H54 (cell line): ENCODE measurements around the gene CPSF4L.

Source experiments
- DNase-seq: peaks from one replicate; pipeline ENCODE4 v3.0.0; 2011; ENCODE audit warnings: low spot score, mixed read lengths; ENCODE audit not compliant: insufficient read length
- FAIRE-seq: peaks from 3 replicates; lab custom pipeline; 2011; peaks lifted over from hg19 to GRCh38; lab: Jason Lieb, UNC
- POLR2A ChIP-seq: IDR thresholded peaks from 2 replicates; pipeline ENCODE4 v1.6.1; 2011; ENCODE audit warnings: low read depth, mild to moderate bottlenecking, low read length

The CPSF4L gene

DNA sequence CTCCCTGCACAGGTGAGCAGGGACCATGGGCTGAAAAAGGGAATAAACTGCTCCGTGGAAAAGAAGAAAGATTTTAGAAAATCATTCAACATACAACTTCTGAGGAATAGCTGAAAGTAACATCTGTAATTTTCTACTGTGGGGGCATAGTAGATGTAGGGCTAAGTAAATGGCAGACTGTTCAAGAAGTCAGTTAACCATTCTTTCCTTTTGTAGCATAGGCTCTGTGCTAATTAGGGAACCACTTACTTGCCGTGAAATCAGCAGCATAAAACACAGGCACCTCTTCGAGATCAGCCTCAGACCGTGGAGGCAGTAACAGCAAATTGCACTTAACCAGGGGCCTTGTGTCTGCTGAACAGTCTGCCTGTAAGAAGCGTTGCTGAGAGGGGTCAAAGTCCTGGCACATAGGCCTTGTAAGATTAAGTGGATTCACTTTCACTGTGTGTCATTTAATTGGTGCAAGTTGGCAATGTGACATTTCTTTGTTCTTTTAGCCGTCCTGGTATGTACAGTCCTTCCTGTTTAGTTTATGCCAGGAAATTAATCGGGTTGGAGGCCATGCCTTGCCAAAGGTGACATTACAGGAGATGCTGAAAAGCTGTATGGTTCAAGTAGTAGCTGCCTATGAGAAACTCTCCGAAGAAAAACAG lies 58.4 kb downstream of the CPSF4L start:
- no peak for FAIRE-seq
- no peak for DNase-seq
- no peak for TF ChIP-seq POLR2A

GRCh38 chr17:73201215-73202069 lies 60.2 kb downstream of the CPSF4L start:
- FAIRE-seq (no peak), DNase-seq (no peak)
- no peak for TF ChIP-seq POLR2A

DNA sequence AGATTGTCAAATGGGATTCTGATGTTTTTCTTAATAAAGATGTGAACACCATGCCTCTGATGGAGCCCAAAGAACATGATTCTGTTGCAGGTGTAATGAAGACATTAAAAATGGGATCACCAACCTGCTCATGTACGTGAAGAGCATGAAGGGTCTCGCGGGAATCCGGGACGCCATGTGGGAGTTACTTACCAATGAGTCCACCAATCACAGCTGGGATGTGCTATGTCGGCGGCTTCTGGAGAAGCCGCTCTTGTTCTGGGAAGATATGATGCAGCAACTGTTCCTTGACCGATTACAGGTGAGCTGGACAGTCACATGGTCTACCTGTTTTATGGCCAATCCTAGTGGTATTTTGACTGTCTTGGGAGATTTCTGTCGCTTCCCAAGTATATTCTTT lies 61.2 kb downstream of the CPSF4L start:
- TF ChIP-seq POLR2A, result no peak
- DNase-seq (no peak), FAIRE-seq (no peak)

DNA sequence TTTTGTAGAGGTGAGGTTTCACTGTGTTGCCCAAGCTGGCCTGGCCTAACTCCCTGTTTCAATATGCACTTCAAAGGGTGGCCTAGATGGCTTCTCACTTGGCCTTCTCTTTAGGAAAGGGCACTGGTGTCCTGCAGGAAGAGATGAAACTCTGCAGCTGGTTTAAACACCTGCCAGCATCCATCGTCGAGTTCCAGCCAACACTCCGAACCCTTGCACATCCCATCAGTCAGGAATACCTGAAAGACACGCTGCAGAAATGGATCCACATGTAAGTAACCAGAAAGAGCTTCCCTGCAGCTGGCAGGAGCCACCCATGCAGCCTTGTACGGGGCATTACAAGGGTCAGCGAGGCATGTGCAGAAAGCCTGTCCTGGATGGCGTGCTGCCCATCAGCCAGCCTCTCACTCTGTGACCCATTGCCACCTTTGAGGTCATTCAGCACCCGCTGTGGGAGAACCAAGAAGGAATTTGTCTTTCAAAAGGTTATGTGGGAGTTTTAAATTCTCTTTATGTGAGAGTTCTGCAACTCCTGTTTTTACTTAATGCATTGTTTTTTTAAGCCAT lies 61.8 kb downstream of the CPSF4L start:
- DNase-seq (no peak), FAIRE-seq (no peak)
- TF ChIP-seq POLR2A, result no peak

DNA sequence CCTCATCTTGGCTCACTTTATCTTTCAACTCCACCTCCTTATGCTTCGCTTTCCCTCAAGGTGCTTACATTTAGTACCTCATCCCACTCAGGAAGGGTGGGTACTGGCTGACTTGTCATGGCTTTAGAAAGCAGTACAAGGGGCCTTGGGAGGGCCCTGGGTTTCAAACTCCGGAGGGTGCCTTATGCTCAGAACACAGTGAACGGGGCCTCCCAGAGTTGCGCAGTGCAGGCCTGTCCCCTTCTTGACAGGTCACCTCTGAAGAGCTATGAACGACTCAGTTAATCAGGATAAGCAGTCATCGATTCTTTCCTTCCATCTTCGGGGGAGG lies 62.8 kb downstream of the CPSF4L start:
- no peak for FAIRE-seq
- no peak for DNase-seq
- no peak for TF ChIP-seq POLR2A
